Adrenal gland (tissue), 12 donors: Measurements from ENCODE around the gene CTSW. TPM values are rescaled to one million over a fixed set of nuclear protein-coding genes. Genes with fewer than 3 reads are reported as not detected.
"Not testable (repeated sequence)": the region's sequence is repeated elsewhere in the genome, so short reads cannot be mapped to it uniquely, and the experiment has no call there.

Experiments
- DNase-seq, 7 donors: peaks; one replicate each; pipeline ENCODE4 v3.0.0-alpha.2; 2019 to 2020
- H3K27ac ChIP-seq, 5 donors: fragments of 200-600 bp; sonication (generic) in 4 of 5; 1 replicate in 3 of 5; 2 replicates in 2 of 5; pipeline versions ENCODE4 v1.5.1 to v1.8.0; 2016 to 2020; ENCODE audit warnings: mild to moderate bottlenecking in 1 of 5
- H3K27me3 ChIP-seq: fragments of 200-600 bp; 2 replicates; pipeline ENCODE4 v1.8.0; 2021
- H3K36me3 ChIP-seq, 2 donors: fragments of 200-600 bp; replicated peaks in 1 of 2; 1 replicate in 1 of 2; 2 replicates in 1 of 2; pipeline versions ENCODE4 v1.5.1 to v1.8.0; 2018 to 2022
- H3K4me1 ChIP-seq, 2 donors: fragments of 200-600 bp; replicated peaks in 1 of 2; 1 replicate in 1 of 2; 2 replicates in 1 of 2; pipeline versions ENCODE4 v1.5.1 to v1.8.0; 2018 to 2021
- H3K4me3 ChIP-seq, 4 donors: fragments of 200-600 bp; sonication (generic) in 3 of 4; one replicate each; pipeline ENCODE4 v1.5.1; 2016 to 2018
- H3K9me3 ChIP-seq, 3 donors: fragments of 200-600 bp; sonication (generic) in 1 of 3; replicated peaks in 1 of 3; 1 replicate in 2 of 3; 2 replicates in 1 of 3; pipeline versions ENCODE4 v1.5.1 to v1.8.0; 2016 to 2021
- CTCF ChIP-seq, 6 experiments: fragments of 450-650 bp in 4 of 6; fragments of 200-600 bp in 2 of 6; sonication (generic) in 1 of 6; IDR thresholded peaks; 1 replicate in 5 of 6; 2 replicates in 1 of 6; pipeline versions ENCODE4 v1.5.1 to v1.8.0; 2016 to 2021; ENCODE audit warnings: antibody characterized with exemption in 6 of 6, mild to moderate bottlenecking in 2 of 6, moderate library complexity in 1 of 6
- POLR2A ChIP-seq, 2 donors: fragments of 450-650 bp; IDR thresholded peaks; one replicate each; pipeline ENCODE4 v1.6.1; 2017; ENCODE audit warnings: antibody characterized with exemption in 2 of 2, mild to moderate bottlenecking in 2 of 2, moderate library complexity in 1 of 2
- WGBS, 4 donors: extraction: QIAGEN DNeasy Blood & Tissue Kit in 2 of 4; methylation state at CpG; one replicate each; pipeline versions ENCODE4 v1.1.5 to v1.1.7; 2013 to 2017; 5-methylcytosine and 5-hydroxymethylcytosine counted together
- intact Hi-C, 2 donors: fragments of 100-400 bp; cut with DNase I; formaldehyde crosslinking; loops; one replicate each; pipeline versions ENCODE4 v1.14.1 to v1.15.0; 2022 to 2023
- polyA plus RNA-seq, 3 donors: library from polyadenylated mRNA; stranded (reverse); fragments of 200-250 nt in 2 of 3; fragments of 350-450 nt in 1 of 3; fragmentation: Illumina TruSeq in 1 of 3; extraction: RNeasy Lipid Tissue Mini Kit (QIAGEN cat#74804) in 1 of 3; gene quantifications; one replicate each; pipeline ENCODE4 v1.2.3, GENCODE V29; 2013 to 2014
- total RNA-seq, 9 donors: library from RNA; depleted of rRNA in 4 of 9; stranded (reverse); fragments of >200 nt in 4 of 9; fragments of 120-200 nt in 1 of 9; fragmentation: NEBNext Ultra II Directional in 1 of 9; extraction: Animal tissue kit (Norgen Biotek cat#: 25700) in 1 of 9; gene quantifications; one replicate each; pipeline versions ENCODE4 v1.1.0 to v1.2.4, GENCODE V29; 2013 to 2023
- donor health status: healthy with polysubstance abuse.
- donor health status: Bipolar disorder and iron deficiency.
- donor health status: DM: yes; HTN: yes; CAD: no.
- donor health status: DM: no; HTN: no; CAD: no.
- donor health status: DM: no; HTN: no; CAD: no.
- donor health status: DM: yes; HTN: yes; CAD: no.

CTSW gene
- total and polyA plus RNA-seq, 12 donors: 0.28 to 4.8 (median 0.96) TPM; not detected in 2

- no peaks in the 10 kb centered on the region for H3K36me3 ChIP-seq
- no peak for DNase-seq
Measured at GRCh38 chr11:65842144-65842543, 37.5 kb upstream of the CTSW start.

GRCh38 chr11:65843811-65844210 lies 35.8 kb upstream of the CTSW start:
- no peaks in the 10 kb centered on the region for H3K36me3 ChIP-seq
- H3K4me1 ChIP-seq: no peaks in the 10 kb centered on the region
- no peak overlapping the region for H3K27ac ChIP-seq
- no peaks in the 10 kb centered on the region for H3K9me3 ChIP-seq
- no peak overlapping the region for H3K4me3 ChIP-seq
- no peak for DNase-seq
- intact Hi-C loops: no loop called here
- WGBS, 4 donors: 87 to 95% (median 91%) methylated on average over 3 of the region's 3 CpGs
- TF ChIP-seq POLR2A (IDR thresholded peaks at IDR 0.05) (no peak), CTCF (IDR thresholded peaks at IDR 0.05) (no peak)
- no peaks in the 10 kb centered on the region for H3K27me3 ChIP-seq

More at GRCh38 chr11:65842144-65842543, 37.5 kb upstream of the CTSW start:
- Histone ChIP-seq H3K4me1 (no peaks in the 10 kb centered on the region), H3K9me3 (no peaks in the 10 kb centered on the region), H3K4me3 (no peak overlapping the region), H3K27me3 (no peaks in the 10 kb centered on the region), H3K27ac (no peak overlapping the region)
- 76 to 92% (median 90%) methylated on average over 4 of the region's 4 CpGs for WGBS, 4 donors
- TF ChIP-seq POLR2A (IDR thresholded peaks at IDR 0.05): no peak
- TF ChIP-seq CTCF (IDR thresholded peaks at IDR 0.05): no peak
- intact Hi-C loops: no loop called here

- Histone ChIP-seq H3K36me3 (no peaks in the 10 kb centered on the region), H3K4me1 (no peaks in the 10 kb centered on the region), H3K4me3 (no peak overlapping the region), H3K27me3 (no peaks in the 10 kb centered on the region), H3K9me3 (no peaks in the 10 kb centered on the region), H3K27ac (no peak overlapping the region)
- DNase-seq: no peak
- intact Hi-C loops: no loop called here
- 80 to 86% (median 85%) methylated on average over 10 of the region's 10 CpGs for WGBS, 4 donors
- no peak for TF ChIP-seq CTCF (IDR thresholded peaks at IDR 0.05)
- no peak for TF ChIP-seq POLR2A (IDR thresholded peaks at IDR 0.05)
Measured at GRCh38 chr11:65844231-65844872, 35.3 kb upstream of the CTSW start.

- DNase-seq: no peak
- TF ChIP-seq POLR2A (IDR thresholded peaks at IDR 0.05) (no peak), CTCF (IDR thresholded peaks at IDR 0.05) (no peak)
- Histone ChIP-seq H3K9me3 (no peaks in the 10 kb centered on the region), H3K27ac (no peak overlapping the region), H3K27me3 (no peaks in the 10 kb centered on the region), H3K4me3 (no peak overlapping the region), H3K4me1 (no peaks in the 10 kb centered on the region), H3K36me3 (peaks cover 0 to 12% of the 10 kb centered on the region in 2 donors)
- 78 to 90% (median 84%) methylated on average over 3 of the region's 3 CpGs for WGBS, 4 donors
- intact Hi-C loops: no loop called here
Measured at GRCh38 chr11:65847746-65848145, 31.9 kb upstream of the CTSW start.

GRCh38 chr11:65848693-65849092 lies 30.9 kb upstream of the CTSW start:
- intact Hi-C loops, H3K4me1 ChIP-seq, H3K9me3 ChIP-seq, H3K27me3 ChIP-seq, H3K4me3 ChIP-seq, DNase-seq, H3K27ac ChIP-seq: not testable (repeated sequence)
- H3K36me3 ChIP-seq: peaks cover 0 to 21% of the 10 kb centered on the region in 2 donors
- 59 to 67% (median 62%) methylated on average over 6 to 7 of the region's 7 CpGs for WGBS, 4 donors
